Epidermal melanocyte (primary cell): ENCODE measurements around the gene ZFP57.
"Not testable (repeated sequence)": the region's sequence is repeated elsewhere in the genome, so short reads cannot be mapped to it uniquely, and the experiment has no call there.

Experiments
- DNase-seq: peaks from one replicate; pipeline ENCODE4 v3.0.0; 2011; ENCODE audit warnings: low spot score; ENCODE audit not compliant: insufficient read length

Gene ZFP57

DNA sequence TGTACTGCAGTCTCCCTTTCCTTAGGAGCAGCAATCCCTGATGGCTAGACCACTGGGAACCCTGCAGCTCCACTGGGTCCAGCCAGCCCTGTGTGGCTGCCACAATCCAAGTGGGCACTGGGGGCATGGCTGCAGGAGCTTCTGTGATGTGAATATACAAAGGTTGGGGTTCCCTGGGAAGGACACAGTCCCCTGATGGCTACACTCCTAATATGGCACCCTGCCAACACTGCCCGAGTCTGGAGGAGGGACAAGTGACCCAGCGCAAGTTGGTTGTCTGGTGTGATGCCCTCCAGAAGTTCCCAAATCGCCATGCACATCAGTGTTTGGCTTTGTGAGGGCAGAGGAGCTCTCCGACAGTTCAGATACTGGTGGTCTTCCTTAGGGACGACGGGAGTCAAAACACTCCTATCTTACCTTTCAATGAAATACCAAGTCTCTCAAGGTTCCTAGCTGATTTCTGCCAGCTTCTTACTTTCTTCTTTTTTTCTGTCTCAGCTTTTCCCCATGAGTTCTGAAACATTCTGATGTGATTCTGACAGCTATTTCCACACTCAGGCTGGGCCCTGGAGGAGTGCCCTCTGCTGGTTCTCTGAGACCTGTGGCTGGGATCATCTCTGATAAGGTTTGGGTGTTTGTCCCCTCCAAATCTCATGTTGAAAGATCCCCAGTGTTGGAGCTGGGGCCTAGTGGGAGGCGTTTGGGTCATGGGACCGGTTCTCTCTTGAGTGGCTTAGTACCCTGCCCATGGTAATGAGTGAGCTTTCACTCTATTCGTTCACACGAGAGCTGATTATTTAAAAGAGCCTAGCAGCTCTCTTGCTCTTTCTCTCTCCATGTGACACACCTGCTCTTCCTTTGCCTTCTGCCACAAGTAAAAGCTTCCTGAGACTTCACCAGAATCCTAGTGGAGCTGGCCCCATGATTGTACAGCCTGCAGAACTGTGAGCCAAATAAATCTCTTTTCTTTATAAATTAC lies 15.5 kb upstream of the ZFP57 start:
- no peak for DNase-seq

GRCh38 chr6:29694637-29695036 lies 13.7 kb upstream of the ZFP57 start:
- no peak for DNase-seq

DNA sequence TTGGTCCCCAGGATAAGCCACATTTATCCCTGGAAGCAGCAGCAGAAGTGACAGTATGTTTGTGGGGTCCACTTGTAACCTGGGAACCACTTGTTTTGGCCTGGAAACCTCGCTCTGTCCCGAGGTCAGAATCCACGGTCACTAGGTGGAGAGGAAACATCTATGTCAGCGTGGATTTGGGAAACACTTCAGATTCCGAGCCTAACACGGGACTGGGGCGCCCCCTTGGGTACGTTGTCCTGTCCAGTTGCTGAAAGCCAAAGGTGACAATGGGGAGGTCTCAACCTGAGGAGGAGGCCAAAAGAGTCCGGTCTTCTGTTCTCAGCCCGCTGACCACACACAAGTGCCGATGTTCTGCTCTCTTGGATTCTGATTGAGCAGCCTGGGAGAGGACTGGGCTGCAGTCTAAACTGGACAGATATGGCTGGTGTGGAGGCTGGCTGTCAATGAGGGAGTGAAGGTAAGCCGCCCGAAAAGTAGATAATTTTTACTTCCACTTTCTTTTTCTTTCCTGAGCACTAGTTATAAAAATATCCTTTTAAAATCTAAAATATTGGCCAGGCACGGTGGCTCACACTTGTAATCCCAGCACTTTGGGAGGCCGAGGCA lies 4.9 kb upstream of the ZFP57 start:
- no peak for DNase-seq

DNA sequence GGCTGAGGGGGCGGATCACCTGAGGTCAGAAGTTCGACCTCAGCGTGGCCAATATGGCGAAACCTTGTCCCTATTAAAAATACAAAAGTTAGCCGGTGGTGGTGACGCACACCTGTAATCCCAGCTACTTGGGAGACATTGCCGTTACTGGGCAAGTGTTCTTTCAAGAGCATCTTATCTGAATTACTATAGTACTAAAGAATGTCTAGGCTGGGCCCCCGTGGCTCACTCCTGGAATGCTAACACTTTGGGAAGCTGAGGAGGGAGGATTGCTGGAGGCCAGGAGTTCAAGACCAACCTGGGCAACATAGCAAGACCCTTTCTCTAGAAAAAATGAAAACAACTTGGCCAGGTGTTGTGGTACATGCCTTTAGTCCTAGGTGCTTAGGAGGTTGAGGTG lies 859 bp upstream of the ZFP57 start:
- no peak for DNase-seq

- no peak for DNase-seq
These were observed 536 bp downstream of the ZFP57 start for GRCh38 chr6:29680416-29680815.

DNA sequence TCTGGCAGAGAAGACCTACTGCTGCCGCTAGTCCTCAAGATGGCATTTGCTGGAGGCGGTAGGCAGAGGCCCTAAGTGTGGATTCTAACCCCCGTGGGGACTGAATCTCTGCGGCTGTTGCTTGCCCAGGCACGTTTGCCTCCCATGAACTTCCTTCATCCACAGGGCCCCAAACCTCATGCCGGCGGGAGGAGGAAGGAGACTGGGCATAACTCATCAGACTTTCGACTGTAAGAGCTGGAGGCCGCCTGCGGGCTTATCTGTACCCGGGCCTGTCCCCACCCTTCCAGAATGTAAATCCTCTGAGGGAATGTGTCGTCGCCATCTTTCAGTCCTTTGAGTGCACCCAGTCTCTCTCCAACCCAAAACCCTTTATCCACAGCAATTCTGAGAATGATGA lies 990 bp downstream of the ZFP57 start:
- no peak for DNase-seq

DNA sequence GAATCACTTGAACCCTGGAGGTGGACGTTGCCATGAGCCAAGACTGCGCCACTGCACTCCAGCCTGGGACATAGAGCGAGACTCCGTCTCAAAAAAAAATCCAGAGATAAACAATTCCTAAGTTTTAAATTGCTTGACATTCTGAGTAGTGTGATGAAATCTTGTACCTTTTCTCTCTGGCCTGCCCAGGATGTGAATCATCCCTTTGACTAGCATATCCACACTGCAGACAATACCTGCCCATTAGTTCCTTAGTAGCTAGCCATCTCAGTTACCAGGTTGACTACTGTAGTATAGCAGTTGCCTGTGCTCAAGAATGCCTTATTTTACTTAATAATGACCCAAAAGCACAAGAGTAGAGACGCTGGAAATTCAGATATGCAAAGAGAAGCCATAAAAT lies 2.8 kb downstream of the ZFP57 start:
- no peak for DNase-seq

DNA sequence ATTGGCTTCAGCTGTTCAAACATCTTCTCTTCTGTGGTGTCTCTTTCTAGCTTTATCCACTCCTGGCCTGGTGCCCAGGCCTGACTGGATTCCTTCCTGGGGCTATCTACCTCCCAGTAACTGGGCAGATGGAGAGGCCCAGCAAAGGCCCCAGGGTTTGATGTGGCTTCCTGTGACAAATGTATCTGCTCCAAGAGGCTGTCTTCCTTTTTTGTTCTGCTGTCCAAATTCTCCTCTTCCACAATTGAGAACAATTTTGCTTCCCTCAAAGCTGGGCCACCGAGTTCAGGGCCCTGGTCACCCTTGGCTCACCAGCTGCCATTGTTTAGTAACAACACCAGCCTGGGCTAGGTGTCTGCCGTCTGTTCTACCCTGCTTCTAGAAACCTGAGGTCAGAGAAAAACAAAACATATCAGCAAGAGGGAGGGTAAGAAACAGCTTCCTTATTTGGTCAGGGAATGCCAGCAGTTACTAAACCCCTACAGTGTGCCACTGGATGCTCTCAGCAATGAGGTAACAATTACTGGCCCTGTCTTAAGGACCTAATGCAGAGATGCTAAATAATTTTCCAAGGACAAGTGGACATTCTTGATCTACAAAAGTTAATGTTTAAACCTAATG lies 3.9 kb downstream of the ZFP57 start:
- no peak for DNase-seq

GRCh38 chr6:29675561-29675960 lies 5.4 kb downstream of the ZFP57 start:
- DNase-seq: no peak

DNA sequence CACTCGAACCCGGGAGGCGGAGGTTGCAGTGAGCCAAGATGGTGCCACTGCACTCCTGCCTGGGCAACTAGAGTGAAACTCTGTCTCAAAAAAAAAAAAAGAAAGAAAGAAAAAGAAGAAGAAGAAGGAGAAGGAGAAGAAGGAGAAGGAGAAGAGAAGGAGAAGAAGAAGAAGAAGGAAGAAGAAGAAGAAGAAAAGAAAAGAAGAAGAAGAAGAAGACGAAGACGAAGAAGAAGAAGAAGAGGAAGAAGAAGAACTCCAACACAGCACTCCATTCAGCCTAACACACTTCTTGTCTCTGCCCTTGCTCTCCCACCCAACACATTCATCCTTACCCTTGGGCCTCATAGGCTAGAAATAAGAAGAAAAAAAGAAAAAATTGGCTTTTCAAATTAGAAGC lies 6.9 kb downstream of the ZFP57 start:
- DNase-seq: no peak

DNA sequence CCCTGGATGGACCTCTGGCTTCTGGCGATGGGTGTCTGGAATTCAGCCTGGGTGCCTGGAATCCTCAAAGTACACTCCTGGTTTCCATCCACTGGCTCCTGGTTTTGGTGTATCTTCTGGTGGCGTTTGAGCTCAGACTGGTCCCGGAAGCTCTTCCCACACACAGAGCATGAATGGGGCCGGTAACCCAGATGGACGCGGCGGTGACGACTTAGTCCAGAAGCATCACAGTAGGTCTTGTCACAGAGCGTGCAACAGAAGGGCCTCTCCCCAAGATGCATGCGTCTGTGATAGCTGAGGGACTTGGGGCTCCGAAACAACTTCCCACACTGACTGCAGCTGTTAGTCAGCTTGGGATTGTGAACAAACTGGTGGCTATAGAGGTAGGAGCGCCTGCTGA lies 7.8 kb downstream of the ZFP57 start:
- DNase-seq: no peak

DNA sequence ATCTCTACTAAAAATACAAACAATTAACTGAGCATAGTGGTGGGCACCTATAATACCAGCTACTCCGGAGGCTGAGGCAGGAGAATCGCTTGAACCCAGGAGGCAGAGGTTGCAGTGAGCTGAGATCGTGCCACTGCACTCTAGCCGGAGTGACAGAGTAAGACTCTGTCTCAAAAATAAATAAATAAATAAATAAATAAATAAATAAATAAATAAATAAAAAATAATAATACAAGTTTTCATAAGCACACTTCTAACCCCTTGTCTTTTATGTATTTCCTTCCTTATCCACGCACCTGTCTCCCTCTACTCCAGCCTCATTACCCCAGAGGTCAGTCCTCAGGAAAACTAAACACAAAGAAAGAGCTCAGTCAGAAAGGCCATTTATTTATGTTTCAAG lies 8.8 kb downstream of the ZFP57 start:
- DNase-seq: not testable (repeated sequence)

- no peak for DNase-seq
These were observed 9.9 kb downstream of the ZFP57 start for GRCh38 chr6:29671026-29671425.

- DNase-seq: no peak
These were observed 13.8 kb downstream of the ZFP57 start for GRCh38 chr6:29667158-29667557.

DNA sequence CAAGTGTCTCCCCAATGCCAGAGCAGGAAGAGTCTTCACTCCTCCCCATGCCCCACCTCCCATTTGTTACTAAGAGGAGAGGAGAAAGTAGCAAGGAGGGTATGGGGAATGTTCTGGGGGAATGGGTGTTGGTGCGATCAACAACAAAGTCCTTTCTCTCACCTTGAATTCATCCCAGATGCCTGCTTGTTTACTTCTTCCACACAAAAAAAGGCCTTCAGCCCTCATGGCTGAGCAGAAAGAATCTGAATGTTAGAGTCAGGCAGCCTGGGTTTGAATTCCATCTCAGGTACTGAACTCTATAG lies 14.2 kb downstream of the ZFP57 start:
- no peak for DNase-seq

DNA sequence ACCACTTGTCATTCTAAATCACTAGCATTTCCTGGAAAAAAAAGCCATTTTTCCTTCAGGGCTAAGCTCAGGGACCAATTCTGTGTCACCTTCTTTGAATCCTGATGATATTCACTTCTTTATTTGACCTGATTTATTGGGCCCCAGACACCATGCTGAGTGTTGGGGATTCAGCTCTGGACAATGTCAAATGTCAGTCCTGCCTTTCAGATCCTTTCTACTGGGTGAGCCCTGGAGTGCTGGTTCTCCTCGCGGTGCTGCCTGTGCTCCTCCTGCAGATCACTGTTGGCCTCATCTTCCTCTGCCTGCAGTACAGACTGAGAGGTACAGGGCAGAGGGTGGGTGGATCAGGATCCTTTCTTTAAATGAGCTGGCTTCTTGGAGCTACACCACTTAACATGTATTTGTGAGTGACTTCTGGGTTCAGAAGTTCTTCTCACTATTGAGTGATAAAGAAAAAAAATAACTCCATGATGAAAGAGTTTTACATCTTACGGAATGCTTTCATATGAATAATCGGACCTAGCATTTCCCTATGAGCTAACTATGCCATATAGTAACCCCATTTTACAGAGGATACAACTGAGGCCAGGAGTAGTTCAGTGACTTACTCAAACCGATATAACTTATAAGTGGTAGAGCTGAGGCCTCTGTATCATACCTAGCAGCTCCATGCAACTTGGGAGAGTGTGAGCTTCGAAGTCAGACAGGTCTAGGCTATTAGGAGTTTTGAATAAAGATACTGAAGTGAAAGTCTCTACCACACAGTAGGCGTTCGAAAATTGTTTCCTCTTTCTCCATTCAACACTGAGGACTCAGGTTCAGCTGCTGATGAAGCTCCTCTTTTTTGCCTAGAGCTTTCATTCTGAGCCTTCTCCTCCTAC lies 14.8 kb downstream of the ZFP57 start:
- no peak for DNase-seq

- DNase-seq: no peak
These were observed 17.5 kb downstream of the ZFP57 start for GRCh38 chr6:29663300-29664042.

DNA sequence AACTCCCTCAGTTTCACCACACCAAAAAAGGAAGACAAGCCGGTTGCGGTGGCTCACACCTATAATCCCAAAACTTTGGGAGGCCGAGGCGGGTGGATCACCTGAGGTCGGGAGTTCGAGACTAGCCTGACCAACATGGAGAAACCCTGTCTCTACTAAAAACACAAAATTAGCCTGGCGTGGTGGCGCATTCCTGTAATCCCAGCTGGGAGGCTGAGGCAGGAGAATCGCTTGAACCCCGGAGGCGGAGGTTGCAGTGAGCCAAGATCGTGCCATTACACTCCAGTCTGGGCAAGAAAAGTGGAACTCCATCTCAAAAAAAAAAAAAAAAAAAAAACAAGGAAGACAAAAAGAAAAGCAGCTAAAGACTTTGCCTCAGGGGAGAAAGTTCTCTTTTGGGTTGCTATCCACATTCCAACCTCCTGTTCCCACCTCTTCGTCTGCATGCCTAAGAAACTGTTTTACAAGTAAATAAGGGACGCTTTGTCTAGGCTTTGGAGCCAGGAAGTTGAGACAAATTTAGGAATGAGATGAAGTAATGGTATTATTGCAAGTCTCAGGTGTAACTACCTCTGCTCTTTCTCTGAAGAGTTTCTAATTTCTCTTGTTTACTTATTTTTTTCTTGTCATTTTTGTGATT lies 19.3 kb downstream of the ZFP57 start:
- DNase-seq: not testable (repeated sequence)

DNA sequence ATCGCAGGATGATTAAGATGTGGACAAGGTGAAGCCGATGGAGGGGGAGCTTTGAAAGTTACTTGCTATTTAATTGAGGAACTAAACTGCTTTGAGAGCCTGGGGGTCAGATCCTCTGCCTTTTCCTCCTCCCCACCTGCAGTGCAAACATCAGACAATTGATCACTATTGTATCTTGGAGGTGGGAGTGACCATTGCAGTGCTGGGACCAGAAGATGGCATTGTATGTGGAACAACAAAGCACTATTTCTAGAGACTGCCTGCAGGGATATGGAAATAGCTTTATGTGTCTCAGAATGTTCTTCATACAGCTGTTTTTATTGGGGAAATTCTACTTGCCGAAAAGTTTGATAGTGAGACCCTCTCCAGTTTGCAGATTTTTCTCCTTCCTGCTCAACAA lies 19.9 kb downstream of the ZFP57 start:
- no peak for DNase-seq

DNA sequence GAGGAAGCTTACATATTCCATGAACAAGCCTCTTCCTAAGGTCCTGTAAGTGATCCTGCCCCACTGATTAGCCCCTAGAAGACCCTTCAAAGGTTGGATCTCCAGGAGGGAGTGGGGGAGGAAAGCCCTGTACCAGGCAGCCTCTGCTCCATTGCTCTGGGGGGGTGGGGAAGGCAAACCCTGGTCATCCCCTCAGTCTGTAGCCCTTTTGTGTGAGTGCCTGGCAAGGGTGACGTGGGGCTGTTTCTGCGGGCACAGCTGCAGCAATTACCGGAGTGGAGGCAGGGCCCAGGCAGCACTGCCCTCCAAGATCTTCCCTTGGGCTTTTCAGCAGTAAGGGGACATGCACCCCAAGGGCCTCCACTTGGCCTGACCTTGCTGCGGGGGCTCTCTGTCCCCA lies 24.2 kb downstream of the ZFP57 start, which contains the start of gene MOG:
MOG (plus strand) TSS at position 295 of the 400 bp plus-strand sequence. CDS start 118 bp downstream, outside the sequence.
- no peak for DNase-seq
